ENCODE measurements around the gene PHGDH.

PHGDH gene

DNA sequence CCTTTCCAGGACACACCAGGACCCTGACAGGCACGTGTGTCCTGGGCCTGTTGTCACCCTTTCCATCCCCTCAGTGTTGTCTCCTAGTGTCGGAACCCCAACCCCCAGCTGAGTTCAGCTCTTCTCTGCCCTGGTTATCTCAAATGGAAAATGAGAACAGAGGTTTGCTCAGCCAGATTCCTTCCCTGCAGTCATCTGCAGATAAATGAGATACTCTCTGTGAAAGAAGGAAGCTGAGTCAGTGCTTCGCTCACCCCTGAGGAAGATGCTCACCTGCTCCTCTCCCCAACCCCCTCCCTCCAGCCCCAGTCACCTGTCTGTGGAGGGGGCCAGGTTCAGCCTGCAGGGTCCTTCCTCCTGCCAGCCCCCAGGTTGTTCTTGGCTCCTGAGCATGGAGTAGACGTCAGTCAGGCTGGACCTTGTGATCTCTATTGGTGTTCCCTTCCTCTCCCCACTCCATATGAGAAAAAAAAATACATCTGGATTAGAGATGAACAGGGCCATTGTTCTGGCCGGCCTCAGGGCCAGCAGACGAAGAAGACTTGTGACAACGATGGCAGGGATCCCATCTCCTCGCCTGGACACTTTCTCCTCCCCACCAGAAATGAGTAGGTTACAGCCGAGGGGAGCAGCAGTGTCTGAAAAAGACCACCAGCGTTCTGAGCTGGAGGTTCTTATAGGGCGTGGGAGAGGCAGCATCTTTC is 20.9 kb downstream of the PHGDH start:
- DNase-seq, result no peak

DNA sequence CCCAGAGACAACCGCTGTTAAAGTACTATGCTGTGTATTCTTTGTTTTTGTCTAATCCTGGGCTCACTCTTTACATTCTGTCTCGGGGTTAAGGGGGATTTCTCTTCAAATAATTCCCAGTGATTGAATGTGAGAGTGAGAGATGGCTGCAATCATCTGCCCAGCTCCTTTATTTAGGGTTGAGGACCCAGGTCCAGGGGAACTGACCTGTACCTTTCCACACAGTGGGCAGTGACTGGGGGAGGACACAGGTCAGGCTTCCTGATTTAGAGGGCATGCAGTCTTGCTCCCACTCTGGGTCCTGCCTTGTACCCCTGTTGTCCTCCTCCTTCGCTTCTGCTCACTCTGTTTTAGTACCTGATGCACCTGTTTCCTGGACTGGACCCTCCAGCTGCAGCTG is 22.0 kb downstream of the PHGDH start:
- DNase-seq, result no peak

GRCh38 chr1:119735217-119735616 is 23.5 kb downstream of the PHGDH start:
- DNase-seq, result no peak

GRCh38 chr1:119736649-119737039 is 24.9 kb downstream of the PHGDH start:
- no peak for DNase-seq

GRCh38 chr1:119737040-119737682 is 25.4 kb downstream of the PHGDH start:
- no peak for DNase-seq

DNA sequence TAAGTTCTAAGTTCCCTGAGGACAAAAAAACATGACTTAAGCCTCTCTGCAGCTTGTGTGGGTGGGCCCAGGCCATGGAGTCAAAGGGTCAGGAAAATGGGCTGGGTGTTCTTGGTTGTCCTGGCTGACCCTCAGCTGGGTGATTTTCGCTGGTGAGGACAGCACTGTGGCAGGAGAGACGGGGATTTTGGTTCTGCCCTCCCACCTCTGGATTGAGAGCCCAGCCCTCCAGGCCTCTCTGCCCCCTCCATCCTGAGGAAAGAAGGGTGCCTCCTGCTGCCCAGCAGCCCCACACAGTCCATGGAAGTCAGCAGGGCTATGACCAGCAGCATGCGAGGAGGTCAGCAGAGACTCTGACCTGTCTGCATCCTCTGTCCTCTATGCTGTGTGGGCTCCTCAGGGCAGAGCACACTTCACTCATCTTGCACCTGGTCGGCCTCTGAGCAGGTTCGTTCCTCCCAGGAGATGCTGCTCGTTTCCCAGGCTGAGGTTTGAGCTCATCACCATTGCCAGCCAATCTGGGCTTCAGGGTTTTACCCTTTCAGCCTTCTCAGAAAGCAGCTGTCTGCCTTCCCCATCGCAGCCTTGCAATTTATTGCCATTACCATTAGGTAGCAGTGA is 26.5 kb downstream of the PHGDH start:
- no peak for DNase-seq

GRCh38 chr1:119739150-119739549 is 27.4 kb downstream of the PHGDH start:
- no peak for DNase-seq

- no peak for DNase-seq
These were observed 28.5 kb downstream of the PHGDH start for GRCh38 chr1:119740261-119740660.

DNA sequence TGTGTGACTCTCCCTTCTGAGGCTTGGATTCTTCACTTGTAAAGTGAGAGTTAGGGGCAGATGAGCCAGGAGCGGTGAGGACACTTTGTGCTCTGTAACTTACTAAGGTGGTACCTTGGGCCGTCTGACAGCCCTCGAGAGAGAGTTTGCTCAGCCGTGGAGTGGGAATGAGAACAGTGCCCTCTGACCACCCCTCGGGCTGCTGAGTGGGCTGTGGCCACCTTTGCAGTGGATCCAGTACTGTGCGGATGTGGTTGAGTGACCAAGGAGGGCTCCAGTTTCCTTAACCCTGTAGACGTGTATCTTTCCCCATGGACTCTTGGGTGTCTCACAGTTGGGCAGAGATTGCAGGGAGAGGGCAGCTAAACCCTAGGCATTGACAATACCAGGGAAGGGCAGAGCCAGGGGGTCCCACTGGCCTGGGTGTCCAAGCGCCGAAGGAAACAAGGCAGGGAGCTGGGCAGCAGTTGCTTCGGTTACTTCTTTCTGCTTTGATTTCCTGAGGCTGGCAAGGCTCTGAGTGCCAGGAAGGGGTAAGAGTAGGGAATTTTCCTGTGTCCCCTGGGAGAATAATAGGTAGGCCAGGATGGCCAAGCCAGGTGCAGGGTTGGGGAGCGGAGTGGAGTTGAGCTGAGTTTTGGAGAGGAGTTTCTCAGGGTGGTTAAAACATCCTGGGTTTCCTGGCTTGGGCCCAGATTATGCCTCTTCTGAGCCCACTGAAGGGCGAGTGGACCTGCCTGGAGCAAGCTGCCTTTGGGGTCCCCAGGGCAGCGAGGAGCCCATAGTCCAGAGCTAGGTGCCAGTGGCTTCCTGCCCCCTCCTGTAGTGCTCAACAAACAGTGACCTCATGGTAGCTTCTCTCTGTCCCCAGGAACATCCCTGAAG is 29.4 kb downstream of the PHGDH start:
- no peak for DNase-seq

GRCh38 chr1:119742202-119742601 is 30.5 kb downstream of the PHGDH start:
- no peak for DNase-seq

- DNase-seq, result no peak
These were observed 30.9 kb downstream of the PHGDH start for GRCh38 chr1:119742677-119743076.

DNA sequence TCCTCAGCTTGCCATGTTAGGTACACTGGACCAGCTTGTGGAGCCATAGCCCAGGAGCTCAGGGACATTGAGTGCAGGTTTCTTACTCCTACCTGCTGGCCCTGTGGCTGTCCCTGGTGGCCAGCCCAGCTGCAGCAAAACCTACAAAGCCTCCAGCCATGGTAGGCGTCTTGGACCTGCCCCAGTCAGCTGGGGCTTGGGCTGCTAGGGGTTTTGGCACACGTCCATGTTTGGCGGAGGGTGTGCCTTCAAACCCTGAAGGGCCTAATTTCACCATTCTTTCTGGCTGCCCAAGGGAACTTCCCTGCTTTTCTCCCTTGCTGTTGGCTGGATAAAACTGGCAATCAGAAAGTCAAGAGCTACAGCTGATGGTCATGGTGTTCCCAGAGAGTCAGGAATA is 31.6 kb downstream of the PHGDH start:
- DNase-seq, result no peak

- DNase-seq, result peak; percentile 9
These were observed 32.3 kb downstream of the PHGDH start for GRCh38 chr1:119743776-119744597.

- no peak for DNase-seq
These were observed 32.8 kb downstream of the PHGDH start for GRCh38 chr1:119744598-119744942.

DNA sequence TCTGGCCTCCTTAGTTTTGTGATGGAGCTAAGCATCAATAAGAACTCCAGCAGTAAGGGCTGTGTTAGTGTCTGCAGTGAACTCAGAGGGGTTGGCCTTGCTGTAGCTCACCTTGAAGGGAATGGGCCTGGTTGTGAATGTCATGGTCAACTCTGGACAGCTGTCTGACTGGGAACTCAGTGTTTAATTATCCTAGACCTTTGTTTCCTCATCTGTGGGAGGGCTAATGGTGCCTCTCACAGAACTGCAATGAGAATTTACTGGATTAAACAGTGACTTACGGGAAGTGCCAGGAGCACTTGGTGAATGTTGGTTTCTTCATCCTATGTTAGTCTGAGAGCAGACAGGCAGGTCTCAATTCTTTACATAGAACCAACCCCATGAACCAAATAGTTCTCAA is 33.3 kb downstream of the PHGDH start:
- no peak for DNase-seq

DNA sequence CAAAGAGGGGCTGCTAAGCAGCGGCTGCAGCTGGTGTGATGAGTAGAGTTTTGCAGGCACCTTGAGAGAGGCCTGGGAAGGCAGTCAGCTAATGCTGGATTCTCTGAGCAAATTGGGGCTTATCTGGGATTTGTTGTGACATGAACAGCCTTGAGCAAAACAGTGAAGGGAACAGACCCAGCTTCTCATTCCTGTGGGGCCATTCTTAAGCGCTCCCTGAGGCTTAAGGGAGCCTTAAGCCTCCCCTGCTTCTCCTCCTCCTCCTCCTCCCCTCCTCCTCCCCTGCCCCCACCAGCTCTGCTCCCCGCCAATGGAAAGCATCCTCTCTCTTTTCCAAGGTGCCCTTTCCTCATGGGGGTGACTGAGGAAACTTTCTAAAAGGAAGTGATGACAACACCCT is 35.7 kb downstream of the PHGDH start:
- no peak for DNase-seq

DNA sequence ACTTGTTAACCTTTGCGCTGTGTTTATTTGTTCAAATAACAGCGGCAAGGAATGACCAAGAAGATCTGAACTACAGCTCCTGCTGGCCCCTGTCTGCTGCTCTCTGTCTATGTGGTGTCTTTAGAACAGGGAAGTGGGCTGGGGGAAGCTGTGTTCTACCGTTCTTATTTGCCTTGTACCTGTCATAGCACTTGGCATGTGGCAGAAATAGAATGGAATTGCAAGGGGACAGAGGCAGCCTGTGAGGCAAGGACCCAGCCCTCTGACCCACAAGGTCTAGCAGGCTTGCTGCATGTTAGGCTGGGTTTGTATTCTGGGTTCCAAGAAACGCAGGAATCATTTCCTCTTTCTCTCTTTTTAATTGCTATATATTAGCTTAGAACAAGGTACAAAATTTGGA is 36.3 kb downstream of the PHGDH start:
- DNase-seq, result no peak

DNA sequence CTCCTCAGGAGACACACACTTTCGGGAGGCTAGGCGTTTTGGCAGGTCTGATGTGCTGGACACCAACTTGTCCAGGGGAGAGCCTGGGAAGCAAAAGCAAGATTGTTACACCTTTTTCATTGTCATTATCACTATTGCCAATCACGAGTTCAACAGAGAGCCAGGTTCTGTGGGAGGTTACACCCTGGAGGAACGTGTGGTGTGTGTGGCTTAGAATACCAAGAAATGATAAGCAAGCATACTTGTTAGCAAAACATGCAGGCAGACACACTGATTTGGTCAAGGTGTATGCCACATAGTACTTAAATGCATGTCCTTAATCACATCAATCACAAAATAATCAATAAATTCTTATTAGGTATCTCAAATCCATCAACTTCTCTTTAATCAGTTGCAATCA is 40.9 kb downstream of the PHGDH start:
- no peak for DNase-seq

DNA sequence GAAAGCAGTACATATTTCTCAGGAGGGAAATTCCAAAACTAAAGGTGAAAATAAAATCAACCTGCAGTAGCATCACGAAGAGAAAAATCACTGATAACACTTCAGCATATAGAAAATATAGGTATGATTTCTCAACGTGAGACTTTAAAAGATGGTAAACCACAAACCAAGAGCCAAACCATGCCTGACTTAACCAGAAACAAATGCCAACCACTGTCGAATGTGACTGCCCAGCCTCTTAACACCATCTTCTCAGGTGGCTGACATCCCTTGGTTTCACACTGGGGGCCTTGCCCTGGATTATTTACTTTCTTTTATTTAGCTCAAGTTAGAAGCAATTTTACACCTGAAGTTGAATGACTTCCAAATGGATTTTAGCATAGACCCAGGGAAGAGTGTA is 46.9 kb downstream of the PHGDH start:
- DNase-seq, result no peak

- no peak for DNase-seq
These were observed 50.7 kb downstream of the PHGDH start for GRCh38 chr1:119762409-119762808.

- no peak for DNase-seq
These were observed 51.2 kb downstream of the PHGDH start for GRCh38 chr1:119762953-119763352.

DNA sequence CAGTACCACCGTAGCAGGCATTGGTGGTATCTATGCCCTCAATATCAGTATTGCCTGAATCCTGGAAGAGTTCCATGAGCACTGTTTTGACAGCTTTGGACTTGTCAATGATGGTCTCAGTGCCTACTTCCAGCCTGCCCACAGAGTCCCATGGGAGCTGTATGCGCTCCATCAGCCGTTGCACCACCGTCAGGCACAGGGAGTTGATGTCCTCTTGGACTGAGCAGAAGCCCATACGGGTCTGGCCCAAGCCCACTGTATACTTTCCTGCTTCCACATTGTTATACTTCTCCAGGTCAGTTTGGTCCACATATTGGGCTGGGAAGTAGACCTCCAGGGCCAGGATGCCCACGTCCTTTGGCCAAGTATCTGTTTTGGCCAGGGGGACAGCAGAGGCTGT is 52.5 kb downstream of the PHGDH start:
- no peak for DNase-seq

DNA sequence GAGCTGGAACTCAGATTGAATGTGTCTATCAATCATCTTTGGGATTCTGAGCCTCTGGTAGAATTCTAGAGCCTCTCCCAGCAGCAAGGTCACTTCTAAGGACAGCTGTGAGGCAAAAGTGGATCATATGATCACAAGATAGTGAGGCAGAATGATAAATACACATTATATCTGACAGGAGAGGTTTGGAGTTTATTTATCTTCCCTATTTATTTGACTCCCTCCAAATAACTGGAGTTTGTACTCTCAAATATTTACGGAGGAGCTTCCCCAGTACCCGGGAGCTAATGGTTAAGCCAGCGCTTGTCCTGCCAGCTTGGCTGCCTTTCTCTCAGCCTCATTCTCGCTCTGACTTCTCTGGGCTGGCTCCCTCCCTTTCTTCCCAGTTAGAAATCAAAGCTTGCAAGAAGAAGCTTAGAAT is 54.6 kb downstream of the PHGDH start:
- DNase-seq, result no peak

Measured in effector CD4-positive, alpha-beta T cell (primary cell).